ENCODE results near the gene ZSCAN5B.

ZSCAN5B gene

DNA sequence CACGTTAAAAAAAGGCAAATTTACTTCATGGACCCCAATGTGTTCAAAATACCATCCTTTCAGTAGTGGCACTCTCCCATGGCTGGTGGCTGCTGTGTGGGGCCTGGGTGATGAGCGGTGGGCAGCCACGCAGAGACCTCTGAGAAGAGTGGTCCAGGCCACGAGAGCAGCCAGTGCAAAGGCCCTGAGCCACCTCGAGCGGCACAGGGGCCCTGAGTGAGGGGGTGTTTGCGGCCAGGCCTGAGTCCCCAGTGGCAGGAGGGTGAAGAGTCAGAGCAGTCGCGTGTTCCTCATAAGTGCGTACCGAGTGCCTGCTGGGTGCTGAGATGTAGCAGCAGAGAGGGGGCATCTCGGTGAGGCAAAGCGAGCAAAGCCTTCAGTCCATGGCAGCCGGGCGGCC lies 49.5 kb downstream of the ZSCAN5B start:
- Histone ChIP-seq H3K27ac (replicated peaks; ENCODE audit: low read length) (no peak overlapping the region), H2AK5ac (ENCODE audit: low read depth, low read length) (no peak overlapping the region), H3K18ac (ENCODE audit: low read length) (peak overlapping the region; percentile 18), H3K4me2 (ENCODE audit: insufficient read depth, low read length, poor library complexity, severe bottlenecking) (no peak overlapping the region), H3K14ac (ENCODE audit: low read length) (no peak overlapping the region), H2AFZ (ENCODE audit: low read length) (no peak overlapping the region), H4K8ac (ENCODE audit: low read depth, low read length) (no peak overlapping the region), H3K4me3 (ENCODE audit: low read length in 2 of 2) (no peak overlapping the region), H3K27me3 (ENCODE audit: control insufficient read depth in 3 of 3, insufficient read depth in 3 of 3, low read depth in 1 of 3, low read length in 3 of 3) (no peaks in the 10 kb centered on the region), H3K9me3 (replicated peaks in 1 of 2; ENCODE audit: control insufficient read depth in 2 of 2, insufficient read depth in 1 of 2, low read depth in 1 of 2, low read length in 2 of 2) (peaks cover 0 to 3% of the 10 kb centered on the region in 2 donors), H3K4me1 (ENCODE audit: control insufficient read depth in 2 of 2, insufficient read depth in 1 of 2, low read depth in 1 of 2, low read length in 2 of 2) (peaks cover 3 to 10% of the 10 kb centered on the region in 2 donors), H3K4ac (ENCODE audit: low read length) (no peak overlapping the region), H3K79me1 (ENCODE audit: low read depth, low read length) (peaks cover 15% of the 10 kb centered on the region), H2BK12ac (ENCODE audit: low read length) (no peak overlapping the region), H2BK5ac (ENCODE audit: low read length) (no peak overlapping the region), H2BK15ac (ENCODE audit: low read length) (no peak overlapping the region), H3K23ac (ENCODE audit: low read depth, low read length, poor library complexity) (peak overlapping the region; percentile 6), H4K91ac (ENCODE audit: low read depth, low read length, poor library complexity) (no peak overlapping the region), H2BK120ac (ENCODE audit: low read depth, low read length) (no peak overlapping the region), H3K36me3 (replicated peaks in 1 of 2; ENCODE audit: control insufficient read depth in 2 of 2, insufficient read depth in 2 of 2, low read length in 2 of 2) (peaks cover 20 to 42% of the 10 kb centered on the region in 2 donors), H3K9ac (ENCODE audit: low read depth, low read length, poor library complexity) (peak overlapping the region; percentile 44)
- DNase-seq (ENCODE audit: low spot score): no peak
- WGBS, 2 donors (ENCODE audit: extremely low coverage in 2 of 2, insufficient read length in 2 of 2, insufficient replicate concordance in 1 of 2): no CpG with 5 or more reads among the region's 15 CpGs

DNA sequence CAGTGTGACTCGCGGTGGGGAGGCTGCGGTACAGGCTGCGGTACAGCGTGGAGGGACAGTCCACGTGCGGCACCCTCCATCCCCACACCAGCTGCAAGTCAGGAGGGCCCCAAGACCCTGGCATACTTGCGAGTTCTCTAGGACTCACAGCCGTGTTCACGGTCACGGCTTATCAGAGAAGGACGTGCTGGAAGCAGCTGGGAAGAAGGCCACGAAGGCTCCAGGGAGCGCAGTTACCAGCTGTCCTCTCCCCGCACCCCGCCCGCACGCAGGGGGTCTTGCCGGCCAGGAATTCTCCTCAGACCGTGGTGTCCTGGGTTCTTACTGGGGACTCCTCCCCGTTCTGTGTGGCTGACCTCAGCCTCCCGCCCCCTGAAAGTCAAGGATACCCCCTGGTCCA lies 50.3 kb downstream of the ZSCAN5B start:
- Histone ChIP-seq H3K4ac (ENCODE audit: low read length) (no peak overlapping the region), H4K8ac (ENCODE audit: low read depth, low read length) (no peak overlapping the region), H2BK5ac (ENCODE audit: low read length) (no peak overlapping the region), H3K4me3 (ENCODE audit: low read length in 2 of 2) (peak overlapping the region in 1 of 2 donors; percentile 28), H2BK12ac (ENCODE audit: low read length) (no peak overlapping the region), H2BK15ac (ENCODE audit: low read length) (no peak overlapping the region), H3K18ac (ENCODE audit: low read length) (no peak overlapping the region), H4K91ac (ENCODE audit: low read depth, low read length, poor library complexity) (no peak overlapping the region), H3K14ac (ENCODE audit: low read length) (no peak overlapping the region), H3K23ac (ENCODE audit: low read depth, low read length, poor library complexity) (no peak overlapping the region), H2AFZ (ENCODE audit: low read length) (no peak overlapping the region), H2BK120ac (ENCODE audit: low read depth, low read length) (no peak overlapping the region), H3K4me1 (ENCODE audit: control insufficient read depth in 2 of 2, insufficient read depth in 1 of 2, low read depth in 1 of 2, low read length in 2 of 2) (peaks cover 0 to 8% of the 10 kb centered on the region in 2 donors), H3K27me3 (ENCODE audit: control insufficient read depth in 3 of 3, insufficient read depth in 3 of 3, low read depth in 1 of 3, low read length in 3 of 3) (no peaks in the 10 kb centered on the region), H3K36me3 (replicated peaks in 1 of 2; ENCODE audit: control insufficient read depth in 2 of 2, insufficient read depth in 2 of 2, low read length in 2 of 2) (peaks cover 22 to 49% of the 10 kb centered on the region in 2 donors), H3K27ac (replicated peaks; ENCODE audit: low read length) (no peak overlapping the region), H3K4me2 (ENCODE audit: insufficient read depth, low read length, poor library complexity, severe bottlenecking) (no peak overlapping the region), H3K9me3 (replicated peaks in 1 of 2; ENCODE audit: control insufficient read depth in 2 of 2, insufficient read depth in 1 of 2, low read depth in 1 of 2, low read length in 2 of 2) (peaks cover 0 to 3% of the 10 kb centered on the region in 2 donors), H3K79me1 (ENCODE audit: low read depth, low read length) (peaks cover 15% of the 10 kb centered on the region), H2AK5ac (ENCODE audit: low read depth, low read length) (peak overlapping the region; percentile 37), H3K9ac (ENCODE audit: low read depth, low read length, poor library complexity) (peak overlapping the region; percentile 60)
- WGBS, 2 donors (ENCODE audit: extremely low coverage in 2 of 2, insufficient read length in 2 of 2, insufficient replicate concordance in 1 of 2): no CpG with 5 or more reads among the region's 22 CpGs
- DNase-seq (ENCODE audit: low spot score): no peak

GRCh38 chr19:56146904-56147303 lies 50.7 kb downstream of the ZSCAN5B start:
- no peaks in the 10 kb centered on the region for H3K27me3 ChIP-seq (ENCODE audit: control insufficient read depth in 3 of 3, insufficient read depth in 3 of 3, low read depth in 1 of 3, low read length in 3 of 3)
- peaks cover 3 to 11% of the 10 kb centered on the region in 2 donors for H3K4me1 ChIP-seq (ENCODE audit: control insufficient read depth in 2 of 2, insufficient read depth in 1 of 2, low read depth in 1 of 2, low read length in 2 of 2)
- peaks cover 0 to 3% of the 10 kb centered on the region in 2 donors for H3K9me3 ChIP-seq (replicated peaks in 1 of 2; ENCODE audit: control insufficient read depth in 2 of 2, insufficient read depth in 1 of 2, low read depth in 1 of 2, low read length in 2 of 2)
- no peak overlapping the region for H4K91ac ChIP-seq (ENCODE audit: low read depth, low read length, poor library complexity)
- no peak overlapping the region for H2BK5ac ChIP-seq (ENCODE audit: low read length)
- H2BK120ac ChIP-seq (ENCODE audit: low read depth, low read length): no peak overlapping the region
- WGBS, 2 donors (ENCODE audit: extremely low coverage in 2 of 2, insufficient read length in 2 of 2, insufficient replicate concordance in 1 of 2): no CpG with 5 or more reads among the region's 31 CpGs
- H3K36me3 ChIP-seq (replicated peaks in 1 of 2; ENCODE audit: control insufficient read depth in 2 of 2, insufficient read depth in 2 of 2, low read length in 2 of 2): peaks cover 22 to 49% of the 10 kb centered on the region in 2 donors
- no peak overlapping the region for H2AFZ ChIP-seq (ENCODE audit: low read length)
- no peak for DNase-seq (ENCODE audit: low spot score)
- no peak overlapping the region for H3K4me3 ChIP-seq (ENCODE audit: low read length in 2 of 2)
- H4K8ac ChIP-seq (ENCODE audit: low read depth, low read length): no peak overlapping the region
- H3K23ac ChIP-seq (ENCODE audit: low read depth, low read length, poor library complexity): no peak overlapping the region
- H2BK15ac ChIP-seq (ENCODE audit: low read length): no peak overlapping the region
- no peak overlapping the region for H3K14ac ChIP-seq (ENCODE audit: low read length)
- peaks cover 15% of the 10 kb centered on the region for H3K79me1 ChIP-seq (ENCODE audit: low read depth, low read length)
- no peak overlapping the region for H2BK12ac ChIP-seq (ENCODE audit: low read length)
- H3K4ac ChIP-seq (ENCODE audit: low read length): no peak overlapping the region
- H3K27ac ChIP-seq (replicated peaks; ENCODE audit: low read length): no peak overlapping the region
- no peak overlapping the region for H3K18ac ChIP-seq (ENCODE audit: low read length)
- no peak overlapping the region for H2AK5ac ChIP-seq (ENCODE audit: low read depth, low read length)
- H3K9ac ChIP-seq (ENCODE audit: low read depth, low read length, poor library complexity): peak overlapping the region; percentile 3
- H3K4me2 ChIP-seq (ENCODE audit: insufficient read depth, low read length, poor library complexity, severe bottlenecking): no peak overlapping the region

DNA sequence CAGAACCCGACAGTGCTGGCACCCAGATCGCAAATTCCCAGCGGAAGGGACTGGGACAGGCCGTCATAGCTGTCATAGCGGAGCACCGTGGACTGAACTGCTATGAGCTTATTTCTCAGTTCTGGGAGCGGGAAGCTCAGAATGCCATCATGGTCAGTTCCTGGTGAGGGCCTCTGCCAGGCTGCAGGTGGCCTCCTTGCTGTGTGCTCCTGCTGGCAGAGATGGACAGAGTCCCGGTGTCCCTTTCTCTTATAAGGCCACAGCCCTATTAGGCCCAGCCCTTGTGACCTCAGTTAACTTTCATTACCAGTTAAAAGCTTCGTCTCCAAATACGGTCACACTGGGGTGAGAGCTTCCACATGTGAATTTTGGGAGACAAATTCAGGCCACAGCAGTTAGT lies 51.9 kb downstream of the ZSCAN5B start:
- Histone ChIP-seq H3K27ac (replicated peaks; ENCODE audit: low read length) (no peak overlapping the region), H2AK5ac (ENCODE audit: low read depth, low read length) (no peak overlapping the region), H2AFZ (ENCODE audit: low read length) (no peak overlapping the region), H3K9me3 (replicated peaks in 1 of 2; ENCODE audit: control insufficient read depth in 2 of 2, insufficient read depth in 1 of 2, low read depth in 1 of 2, low read length in 2 of 2) (peaks cover 0 to 3% of the 10 kb centered on the region in 2 donors), H4K91ac (ENCODE audit: low read depth, low read length, poor library complexity) (no peak overlapping the region), H3K14ac (ENCODE audit: low read length) (no peak overlapping the region), H3K4me3 (ENCODE audit: low read length in 2 of 2) (no peak overlapping the region), H3K27me3 (ENCODE audit: control insufficient read depth in 3 of 3, insufficient read depth in 3 of 3, low read depth in 1 of 3, low read length in 3 of 3) (no peaks in the 10 kb centered on the region), H3K4me2 (ENCODE audit: insufficient read depth, low read length, poor library complexity, severe bottlenecking) (no peak overlapping the region), H3K18ac (ENCODE audit: low read length) (no peak overlapping the region), H2BK5ac (ENCODE audit: low read length) (no peak overlapping the region), H3K4ac (ENCODE audit: low read length) (no peak overlapping the region), H2BK15ac (ENCODE audit: low read length) (no peak overlapping the region), H4K8ac (ENCODE audit: low read depth, low read length) (no peak overlapping the region), H2BK12ac (ENCODE audit: low read length) (no peak overlapping the region), H3K36me3 (replicated peaks in 1 of 2; ENCODE audit: control insufficient read depth in 2 of 2, insufficient read depth in 2 of 2, low read length in 2 of 2) (peaks cover 22 to 49% of the 10 kb centered on the region in 2 donors), H2BK120ac (ENCODE audit: low read depth, low read length) (no peak overlapping the region), H3K23ac (ENCODE audit: low read depth, low read length, poor library complexity) (no peak overlapping the region), H3K79me1 (ENCODE audit: low read depth, low read length) (peaks cover 15% of the 10 kb centered on the region), H3K4me1 (ENCODE audit: control insufficient read depth in 2 of 2, insufficient read depth in 1 of 2, low read depth in 1 of 2, low read length in 2 of 2) (peaks cover 4 to 13% of the 10 kb centered on the region in 2 donors), H3K9ac (ENCODE audit: low read depth, low read length, poor library complexity) (no peak overlapping the region)
- WGBS, 2 donors (ENCODE audit: extremely low coverage in 2 of 2, insufficient read length in 2 of 2, insufficient replicate concordance in 1 of 2): no CpG with 5 or more reads among the region's 10 CpGs
- DNase-seq (ENCODE audit: low spot score): no peak
